SH-SY5Y (cell line): ENCODE results near the gene HEMK1.

ENCODE experiments used
- GATA2 ChIP-seq: IDR thresholded peaks from 2 replicates; pipeline ENCODE4 v1.6.1; 2011; ENCODE audit warnings: mild to moderate bottlenecking, low read depth, low read length
- GATA3 ChIP-seq: IDR thresholded peaks from 2 replicates; pipeline ENCODE4 v1.6.1; 2011; ENCODE audit warnings: low read depth, mild to moderate bottlenecking, low read length, moderate library complexity

The HEMK1 gene

DNA sequence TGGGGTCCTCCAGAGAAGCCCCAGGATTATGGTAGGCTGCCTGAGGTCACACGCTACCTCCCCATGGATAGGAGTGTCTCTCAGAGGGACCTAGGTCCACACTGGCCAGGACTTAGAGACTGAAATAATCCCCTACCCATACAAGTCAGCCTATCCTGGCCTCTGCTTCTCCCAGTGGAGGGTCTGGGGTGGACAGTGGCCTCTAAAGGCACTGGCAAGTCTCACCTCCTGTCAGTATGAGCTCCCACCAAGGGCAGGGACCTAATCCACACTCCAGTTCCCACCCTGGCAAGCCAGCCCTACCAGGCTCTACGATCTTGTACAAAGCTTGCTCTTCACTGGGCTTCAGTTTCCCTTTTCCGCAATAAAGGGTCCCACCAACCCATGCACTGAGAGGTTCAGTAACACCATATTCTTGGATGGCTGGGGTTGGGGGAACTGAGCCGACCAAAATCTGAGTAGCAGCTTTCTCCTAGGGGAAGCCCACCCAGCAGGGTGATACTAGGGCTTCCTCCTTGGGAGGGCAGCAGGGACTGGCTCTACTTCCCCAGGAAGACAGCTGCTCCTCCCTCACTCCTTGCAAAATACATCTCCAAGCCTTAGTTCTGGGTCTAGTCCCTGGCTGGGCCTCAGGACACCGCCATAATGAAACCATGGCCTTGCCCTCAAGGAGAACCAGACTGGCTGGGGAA lies 39.9 kb downstream of the HEMK1 start:
- TF ChIP-seq GATA2 (no peak), GATA3 (no peak)

DNA sequence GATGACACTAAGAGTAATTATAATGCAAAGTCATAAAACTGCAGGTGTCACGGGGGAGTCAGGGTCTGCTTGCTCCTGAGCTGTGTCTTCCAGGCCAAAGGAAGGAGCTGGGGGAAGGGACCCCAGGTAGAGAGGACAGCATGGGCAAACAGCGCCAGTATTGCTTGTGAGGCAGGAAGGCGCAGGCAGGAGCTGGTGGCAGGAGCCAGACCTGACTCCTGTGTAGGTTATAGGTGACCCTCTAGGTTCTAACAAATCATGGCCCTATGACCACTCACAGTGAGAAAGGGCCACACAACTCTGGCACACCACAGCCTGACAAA lies 40.4 kb downstream of the HEMK1 start:
- TF ChIP-seq GATA3 (no peak), GATA2 (no peak)

DNA sequence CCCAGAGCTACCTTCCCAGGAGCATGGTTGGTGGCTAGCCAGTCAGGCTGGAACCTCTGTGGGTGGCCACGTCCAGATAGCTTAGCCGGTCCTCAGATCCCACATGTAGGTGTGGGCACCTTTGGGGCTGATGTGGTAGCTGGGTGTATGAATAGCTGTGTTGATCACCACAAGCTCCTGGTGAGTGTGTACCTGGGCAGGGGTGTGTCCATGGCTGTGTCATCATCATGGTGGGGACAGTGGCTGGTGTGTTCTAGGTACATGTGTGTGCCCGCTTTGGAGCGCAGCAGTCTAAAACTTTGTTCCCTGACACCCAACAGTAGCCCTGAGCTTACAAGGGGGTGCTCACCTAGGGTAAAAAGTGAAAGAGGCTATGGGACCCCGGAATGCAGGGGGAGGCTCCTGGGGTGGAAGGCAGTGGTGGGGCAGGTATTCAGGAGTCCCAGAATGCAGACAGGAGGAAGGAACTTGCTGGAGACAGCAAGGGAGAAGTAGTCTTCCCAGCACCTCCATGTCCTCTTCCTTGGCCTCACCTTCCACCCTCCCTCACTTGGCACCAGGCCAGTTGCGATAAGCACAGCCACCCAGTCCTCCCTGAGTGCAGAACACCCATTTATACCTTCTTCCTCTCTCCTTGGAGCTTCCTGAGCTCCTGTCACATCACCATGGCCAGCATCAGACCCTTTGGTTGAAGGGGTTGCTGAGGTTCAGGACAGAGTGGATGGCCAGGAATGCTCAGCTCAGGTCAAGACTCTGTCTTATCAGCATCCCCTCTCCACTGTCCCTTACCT lies 41.1 kb downstream of the HEMK1 start:
- TF ChIP-seq GATA2: no peak
- TF ChIP-seq GATA3: no peak

DNA sequence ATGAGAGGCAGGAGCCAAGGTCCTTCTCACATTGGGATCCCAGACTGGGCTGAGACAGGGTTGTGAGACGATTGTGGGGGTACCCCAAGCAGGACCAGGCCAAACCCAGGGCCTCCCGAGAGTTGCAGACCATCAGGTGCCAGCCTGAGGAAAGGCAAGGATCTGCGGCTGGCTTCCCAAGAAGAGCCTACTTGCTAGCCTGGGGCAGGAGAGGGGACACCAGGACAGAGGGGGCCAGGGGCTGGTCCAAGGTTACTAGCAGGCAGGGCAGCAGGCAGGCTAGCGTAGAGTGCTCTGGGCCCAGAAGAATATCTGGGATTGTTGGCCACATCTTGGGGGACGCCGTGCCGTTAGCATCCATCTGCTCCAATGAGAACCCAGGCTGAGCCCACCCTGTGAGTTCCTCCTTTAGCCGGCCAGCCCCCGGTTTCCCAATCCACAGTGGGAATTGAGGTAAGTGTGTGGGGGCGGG lies 41.7 kb downstream of the HEMK1 start:
- TF ChIP-seq GATA2 (no peak), GATA3 (no peak)

- no peak for TF ChIP-seq GATA3
- TF ChIP-seq GATA2: no peak
These were observed 42.3 kb downstream of the HEMK1 start, which contains the start of gene CISH for GRCh38 chr3:50611464-50612233. Gene CISH, minus strand, starts transcription at chr3:50611774. Its CDS starts 124 bp downstream, at chr3:50611650.

- TF ChIP-seq GATA2 (no peak), GATA3 (no peak)
These were observed 43.0 kb downstream of the HEMK1 start for GRCh38 chr3:50612234-50612882.

DNA sequence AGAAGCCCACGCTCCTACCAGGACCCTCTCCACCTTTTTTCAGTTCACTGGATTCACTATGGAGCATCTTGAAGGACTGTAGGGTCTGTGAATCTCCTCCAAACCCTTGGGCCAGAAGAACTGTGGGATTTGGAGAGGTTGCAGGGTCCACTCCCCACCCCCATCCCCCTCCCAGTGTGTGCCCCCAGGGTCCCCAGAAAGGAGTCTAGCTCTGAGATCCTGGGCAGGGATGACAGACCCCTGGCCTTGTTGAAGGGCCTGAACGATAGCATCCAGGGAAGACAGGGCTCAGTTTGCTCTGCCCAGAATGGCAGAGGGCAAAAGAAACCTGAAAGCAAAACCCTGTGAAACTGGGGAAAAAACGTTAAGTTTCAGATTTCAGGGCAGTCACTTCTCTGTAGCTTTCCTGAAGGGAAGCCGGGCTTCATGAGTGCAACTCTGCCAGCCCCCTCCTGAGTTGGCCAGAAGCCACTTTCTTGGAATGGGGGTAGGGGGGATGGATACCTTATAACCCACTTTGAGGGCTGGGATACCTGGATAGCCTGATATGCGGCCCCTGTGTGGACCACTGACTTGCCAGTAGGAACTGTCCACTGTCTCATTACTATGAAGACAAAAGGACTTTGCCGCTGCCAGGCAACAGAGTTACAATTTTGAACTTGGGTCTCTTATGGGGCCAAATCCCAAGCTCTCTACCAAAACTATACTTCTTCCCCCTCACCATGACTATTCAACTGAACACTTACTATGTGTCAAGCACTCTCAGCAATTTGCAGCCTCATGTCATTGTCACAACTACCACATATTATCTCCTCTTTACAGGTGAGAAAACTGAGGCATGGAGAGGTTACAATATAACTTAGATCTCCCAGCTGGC lies 43.9 kb downstream of the HEMK1 start:
- TF ChIP-seq GATA2: no peak
- no peak for TF ChIP-seq GATA3

- no peak for TF ChIP-seq GATA3
- TF ChIP-seq GATA2: no peak
These were observed 45.9 kb downstream of the HEMK1 start for GRCh38 chr3:50615190-50615589.

DNA sequence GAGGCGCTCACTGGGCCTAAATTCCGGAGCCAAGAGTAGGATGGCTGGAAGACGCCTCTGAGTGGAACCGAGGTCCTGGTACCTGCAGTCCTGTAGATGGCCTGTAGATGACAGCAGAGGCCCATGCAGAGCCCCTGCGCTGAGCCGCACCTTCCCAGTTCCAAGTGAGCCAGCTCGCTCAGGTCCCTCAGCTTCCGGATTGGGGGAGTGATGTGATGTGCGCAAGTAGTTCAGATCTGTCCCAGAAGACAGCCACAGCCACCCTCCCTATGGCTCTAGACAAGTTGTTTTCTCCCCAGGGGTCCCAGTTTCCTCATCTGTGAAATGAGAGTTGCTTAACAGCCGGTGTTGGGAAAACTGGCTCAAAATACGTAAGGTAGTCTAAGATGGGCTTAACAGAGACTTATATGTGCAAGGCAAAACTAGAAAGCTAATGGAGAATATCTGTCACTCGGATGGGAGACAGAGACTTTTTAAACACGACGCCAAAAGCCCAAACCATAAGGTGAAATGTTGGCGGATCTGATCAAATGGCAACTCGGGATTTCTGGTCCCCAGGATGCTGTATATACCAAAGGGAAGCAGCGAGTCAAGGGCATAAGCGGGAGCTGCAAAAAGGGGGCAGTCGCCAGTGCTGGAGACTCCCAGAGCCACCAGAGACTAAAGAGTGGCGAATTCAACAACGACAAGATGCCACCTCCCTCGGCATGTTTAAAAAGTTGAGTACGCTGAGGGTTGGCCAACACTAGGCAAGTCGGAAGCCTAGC lies 46.9 kb downstream of the HEMK1 start:
- no peak for TF ChIP-seq GATA2
- TF ChIP-seq GATA3: no peak

DNA sequence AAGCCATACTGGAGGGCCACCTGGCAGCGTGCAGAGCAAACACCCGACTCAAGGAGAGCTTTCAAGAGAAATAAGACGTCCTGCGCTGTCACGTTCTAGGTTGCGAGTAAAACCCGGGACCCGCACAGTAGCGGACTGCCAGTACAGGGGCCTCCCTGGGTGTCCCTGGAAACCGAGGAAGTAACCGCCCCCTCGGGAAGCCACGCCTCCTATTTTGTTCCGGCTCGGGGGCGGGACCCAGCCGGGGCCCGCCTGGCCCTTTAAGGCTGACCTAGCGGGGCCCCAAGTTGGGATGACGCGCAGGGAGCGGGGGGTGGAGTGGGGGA lies 47.4 kb downstream of the HEMK1 start:
- TF ChIP-seq GATA2 (no peak), GATA3 (no peak)

- TF ChIP-seq GATA2 (no peak), GATA3 (no peak)
These were observed 47.9 kb downstream of the HEMK1 start, which contains the start of gene MAPKAPK3 for GRCh38 chr3:50617096-50617791. Gene MAPKAPK3, plus strand, starts transcription at chr3:50617151. Its CDS starts 415 bp downstream, at chr3:50617566.

DNA sequence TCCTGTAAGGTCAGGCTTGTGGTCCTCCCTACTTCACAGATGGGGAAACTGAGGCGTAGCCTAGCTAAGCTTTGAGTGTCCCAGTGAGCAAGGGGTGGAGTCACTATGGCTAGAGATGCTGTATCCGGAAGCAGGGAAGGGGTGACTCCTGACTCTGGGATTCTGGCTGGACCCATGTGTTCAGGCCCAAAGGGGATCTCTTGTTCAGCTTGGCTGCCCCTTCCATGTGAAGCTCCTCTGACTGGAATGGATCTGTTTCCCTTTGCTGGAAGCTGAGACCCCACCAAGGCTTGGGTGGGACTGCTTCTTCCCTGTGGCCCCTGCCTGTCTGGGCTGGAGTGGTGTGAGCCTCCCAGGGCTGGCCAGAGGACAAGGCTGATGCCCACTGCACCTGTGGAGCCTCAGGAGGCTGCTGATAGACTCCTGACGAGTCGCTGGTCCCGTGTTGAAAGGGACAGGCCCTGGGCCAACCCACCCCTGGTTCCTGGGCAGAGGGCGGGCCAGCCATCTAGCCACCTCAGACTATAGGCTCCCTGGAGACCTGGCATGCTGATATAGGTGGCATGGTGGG lies 48.7 kb downstream of the HEMK1 start:
- no peak for TF ChIP-seq GATA2
- no peak for TF ChIP-seq GATA3
